Naive thymus-derived CD8-positive, alpha-beta T cell (primary cell): ENCODE data around the gene PDE6H. TPM values are rescaled to one million over a fixed set of nuclear protein-coding genes. Genes with fewer than 3 reads are reported as not detected.

ENCODE experiments used
- ATAC-seq, 2 donors: fragments of 150-1000 bp; cut with Tn5 transposase in 1 of 2; sonication (Bioruptor Pico), chemical (Tn5 transposase) in 1 of 2; 1 replicate in 1 of 2; 2 replicates in 1 of 2; pipeline ENCODE4 v1.10.0; 2021; ENCODE audit warnings: mild to moderate bottlenecking in 2 of 2, moderate library complexity in 2 of 2
- POLR2A ChIA-PET: fragments of 350-600 bp; sonication (Branson Sonifier 250); formaldehyde crosslinking; loops from one replicate; lab custom pipeline; 2021; ENCODE audit warnings: antibody characterized with exemption; lab: Charles Lee
- DNase-seq, 10 donors: peaks; one replicate each; pipeline versions ENCODE4 v3.0.0 to v3.0.0-alpha.2; 2020 to 2022
- H3K27ac Mint-ChIP-seq, 10 donors: one replicate each; pipeline ENCODE4 v1.8.0; 2020 to 2022; ENCODE audit warnings: mild to moderate bottlenecking in 10 of 10, mixed read lengths in 10 of 10, moderate library complexity in 4 of 10, inconsistent platforms in 1 of 10
- H3K27me3 Mint-ChIP-seq, 5 donors: one replicate each; pipeline ENCODE4 v1.8.0; 2021 to 2022; ENCODE audit warnings: mixed read lengths in 5 of 5
- H3K36me3 Mint-ChIP-seq, 3 donors: one replicate each; pipeline ENCODE4 v1.8.0; 2020 to 2022; ENCODE audit warnings: mixed read lengths in 3 of 3, mild to moderate bottlenecking in 2 of 3, inconsistent platforms in 1 of 3
- H3K4me1 Mint-ChIP-seq, 4 donors: one replicate each; pipeline ENCODE4 v1.8.0; 2021 to 2022; ENCODE audit warnings: mixed read lengths in 4 of 4
- H3K4me3 Mint-ChIP-seq, 10 donors: one replicate each; pipeline ENCODE4 v1.8.0; 2020 to 2022; ENCODE audit warnings: mild to moderate bottlenecking in 10 of 10, mixed read lengths in 10 of 10, moderate library complexity in 6 of 10, inconsistent platforms in 1 of 10
- H3K9me3 Mint-ChIP-seq, 9 donors: one replicate each; pipeline ENCODE4 v1.8.0; 2020 to 2022; ENCODE audit warnings: mixed read lengths in 9 of 9, mild to moderate bottlenecking in 3 of 9, inconsistent platforms in 1 of 9, moderate library complexity in 1 of 9
- polyA plus RNA-seq, 3 donors: library from polyadenylated mRNA; unstranded; fragments of 300-500 nt; fragmentation: Illumina TruSeq; gene quantifications; one replicate each; pipeline ENCODE4 v1.2.3, GENCODE V29; 2021
- total RNA-seq, 8 experiments: library from RNA in 2 of 8; stranded (reverse) in 2 of 8; gene quantifications; one replicate each; pipeline ENCODE4 v1.2.3 and lab custom pipeline; 2021 to 2026

PDE6H gene
- total and polyA plus RNA-seq, 5 experiments from 2014 or later: not detected

- POLR2A ChIA-PET: interaction anchor here (1.0 to 4.7 kb wide), 9 partner anchors 11 to 59 kb away, joined by 3 to 30 read pairs (median 6); partner anchors contain the start of gene ARHGDIB
- no peak for DNase-seq
- peaks cover 5 to 90% (median 52%) of the 10 kb centered on the region in 3 donors for H3K36me3 Mint-ChIP-seq
- no peak for ATAC-seq
- peak overlapping the region; percentile 88 to 96 (median 91) for H3K27ac Mint-ChIP-seq
- H3K27me3 Mint-ChIP-seq: no peaks in the 10 kb centered on the region
- H3K4me1 Mint-ChIP-seq: peaks cover 28 to 81% (median 68%) of the 10 kb centered on the region in 4 donors
- H3K4me3 Mint-ChIP-seq: peak overlapping the region in 2 of 10 donors; percentile 18 to 65
- H3K9me3 Mint-ChIP-seq: peaks cover 0 to 3% (median 0%) of the 10 kb centered on the region in 9 donors
Observed at GRCh38 chr12:14937014-14937413, 35.8 kb upstream of the PDE6H start.

- no peaks in the 10 kb centered on the region for H3K27me3 Mint-ChIP-seq
- peak; percentile 39 to 42 for ATAC-seq
- H3K9me3 Mint-ChIP-seq: peaks cover 0 to 3% (median 0%) of the 10 kb centered on the region in 9 donors
- peak overlapping the region; percentile 89 to 96 (median 92) for H3K27ac Mint-ChIP-seq
- POLR2A ChIA-PET: interaction anchor here (0.9 to 4.7 kb wide), 11 partner anchors 10 to 58 kb away, joined by 3 to 30 read pairs (median 5); partner anchors contain the start of gene ARHGDIB
- peaks cover 28 to 81% (median 68%) of the 10 kb centered on the region in 4 donors for H3K4me1 Mint-ChIP-seq
- H3K36me3 Mint-ChIP-seq: peaks cover 10 to 90% (median 51%) of the 10 kb centered on the region in 3 donors
- peak in 1 of 10 donors; percentile 15 for DNase-seq
- H3K4me3 Mint-ChIP-seq: peak overlapping the region in 5 of 10 donors; percentile 14 to 65 (median 47)
Observed at GRCh38 chr12:14937689-14938088, 35.2 kb upstream of the PDE6H start.

- H3K4me1 Mint-ChIP-seq: peaks cover 28 to 77% (median 65%) of the 10 kb centered on the region in 4 donors
- no peak for ATAC-seq
- POLR2A ChIA-PET: interaction anchor here (0.9 to 4.7 kb wide), 9 partner anchors 10 to 57 kb away, joined by 3 to 30 read pairs (median 6); partner anchors contain the start of gene ARHGDIB
- H3K36me3 Mint-ChIP-seq: peaks cover 10 to 89% (median 47%) of the 10 kb centered on the region in 3 donors
- peak within 1 kb of the TSS; percentile 89 to 96 (median 92) for H3K27ac Mint-ChIP-seq
- peak within 1 kb of the TSS in 6 of 10 donors; percentile 14 to 65 (median 45) for H3K4me3 Mint-ChIP-seq
- peaks cover 0 to 3% (median 0%) of the 10 kb centered on the region in 9 donors for H3K9me3 Mint-ChIP-seq
- DNase-seq: no peak
- H3K27me3 Mint-ChIP-seq: no peaks in the 10 kb centered on the region
Observed at GRCh38 chr12:14938301-14938700, 34.5 kb upstream of the PDE6H start, which contains the start of gene ERP27. TSS of gene ERP27 (minus strand) at chr12:14938537. CDS start at chr12:14938508, 29 bp downstream.

GRCh38 chr12:14941369-14941768 is 31.5 kb upstream of the PDE6H start:
- no peaks in the 10 kb centered on the region for H3K27me3 Mint-ChIP-seq
- peaks cover 34 to 85% (median 69%) of the 10 kb centered on the region in 4 donors for H3K4me1 Mint-ChIP-seq
- peak in 1 of 2 donors; percentile 13 for ATAC-seq
- peaks cover 23 to 91% (median 60%) of the 10 kb centered on the region in 3 donors for H3K36me3 Mint-ChIP-seq
- H3K4me3 Mint-ChIP-seq: no peak overlapping the region
- DNase-seq: no peak
- H3K9me3 Mint-ChIP-seq: peaks cover 0 to 3% (median 0%) of the 10 kb centered on the region in 9 donors
- peak overlapping the region in 7 of 10 donors; percentile 30 to 92 (median 83) for H3K27ac Mint-ChIP-seq
- POLR2A ChIA-PET: interaction anchor here (0.7 to 1.9 kb wide), 6 partner anchors 13 to 22 kb away, joined by 3 to 7 read pairs (median 3); partner anchors contain the start of gene ARHGDIB

GRCh38 chr12:14942196-14942931 is 30.5 kb upstream of the PDE6H start:
- POLR2A ChIA-PET: interaction anchor here (0.8 to 1.9 kb wide), 4 partner anchors 12 to 42 kb away, joined by 3 to 7 read pairs (median 4); partner anchors contain the start of gene ARHGDIB
- ATAC-seq: no peak
- Mint-ChIP-seq H3K4me1 (peaks cover 34 to 85% (median 69%) of the 10 kb centered on the region in 4 donors), H3K36me3 (peaks cover 33 to 91% (median 63%) of the 10 kb centered on the region in 3 donors), H3K27ac (peak overlapping the region; percentile 31 to 92 (median 73)), H3K27me3 (no peaks in the 10 kb centered on the region), H3K4me3 (no peak overlapping the region), H3K9me3 (peaks cover 0 to 3% (median 0%) of the 10 kb centered on the region in 9 donors)
- DNase-seq: no peak

GRCh38 chr12:14946162-14946561 is 26.7 kb upstream of the PDE6H start:
- Mint-ChIP-seq H3K4me1 (peaks cover 35 to 83% (median 73%) of the 10 kb centered on the region in 4 donors), H3K4me3 (peak overlapping the region; percentile 9 to 97 (median 72)), H3K36me3 (peaks cover 55 to 95% (median 67%) of the 10 kb centered on the region in 3 donors)

GRCh38 chr12:14946861-14947260 is 26.0 kb upstream of the PDE6H start:
- H3K4me1 Mint-ChIP-seq: peaks cover 39 to 87% (median 79%) of the 10 kb centered on the region in 4 donors
- no peaks in the 10 kb centered on the region for H3K9me3 Mint-ChIP-seq
- H3K36me3 Mint-ChIP-seq: peaks cover 52 to 94% (median 70%) of the 10 kb centered on the region in 3 donors
- H3K4me3 Mint-ChIP-seq: peak overlapping the region in 9 of 10 donors; percentile 71 to 100 (median 90)
- H3K27me3 Mint-ChIP-seq: no peaks in the 10 kb centered on the region
- H3K27ac Mint-ChIP-seq: peak overlapping the region; percentile 93 to 100 (median 95)
- POLR2A ChIA-PET: interaction anchor here (0.6 to 5.6 kb wide), 8 partner anchors 7 to 175 kb away, joined by 3 to 80 read pairs (median 8); partner anchors contain the start of genes ARHGDIB and ERP27
- DNase-seq (no peak), ATAC-seq (no peak)

More at GRCh38 chr12:14946162-14946561, 26.7 kb upstream of the PDE6H start:
- peak overlapping the region; percentile 93 to 100 (median 95) for H3K27ac Mint-ChIP-seq
- no peak for DNase-seq
- H3K9me3 Mint-ChIP-seq: no peaks in the 10 kb centered on the region
- H3K27me3 Mint-ChIP-seq: no peaks in the 10 kb centered on the region
- ATAC-seq: no peak
- POLR2A ChIA-PET: interaction anchor here (0.7 to 5.6 kb wide), 6 partner anchors 10 to 174 kb away, joined by 3 to 80 read pairs (median 6); partner anchors contain the start of gene ARHGDIB

GRCh38 chr12:14948672-14949071 is 24.2 kb upstream of the PDE6H start:
- H3K9me3 Mint-ChIP-seq: no peaks in the 10 kb centered on the region

GRCh38 chr12:14949631-14950030 is 23.2 kb upstream of the PDE6H start:
- Mint-ChIP-seq H3K36me3 (peaks cover 42 to 91% (median 57%) of the 10 kb centered on the region in 3 donors), H3K27ac (peak overlapping the region; percentile 95 to 100 (median 98)), H3K4me3 (peak overlapping the region; percentile 23 to 100 (median 91)), H3K27me3 (no peaks in the 10 kb centered on the region), H3K9me3 (no peaks in the 10 kb centered on the region), H3K4me1 (peaks cover 54 to 100% (median 96%) of the 10 kb centered on the region in 4 donors)
- POLR2A ChIA-PET: interaction anchor here (0.8 to 5.6 kb wide), 4 partner anchors 7 to 46 kb away, joined by 3 to 80 read pairs (median 14); partner anchors contain the start of gene ARHGDIB
- DNase-seq (peak in 1 of 10 donors; percentile 23), ATAC-seq (no peak)

More at GRCh38 chr12:14948672-14949071, 24.2 kb upstream of the PDE6H start:
- peak; percentile 74 to 83 for ATAC-seq
- Mint-ChIP-seq H3K4me1 (peaks cover 47 to 94% (median 90%) of the 10 kb centered on the region in 4 donors), H3K4me3 (peak overlapping the region; percentile 74 to 100 (median 91)), H3K36me3 (peaks cover 45 to 88% (median 57%) of the 10 kb centered on the region in 3 donors), H3K27me3 (no peaks in the 10 kb centered on the region), H3K27ac (peak overlapping the region; percentile 95 to 100 (median 98))
- POLR2A ChIA-PET: interaction anchor here (0.6 to 5.6 kb wide), 12 partner anchors 8 to 179 kb away, joined by 3 to 80 read pairs (median 5); partner anchors contain the start of genes ARHGDIB and ERP27
- peak in 9 of 10 donors; percentile 44 to 85 (median 71) for DNase-seq

- H3K27ac Mint-ChIP-seq: peak overlapping the region; percentile 95 to 100 (median 98)
- no peak for ATAC-seq
Observed at GRCh38 chr12:14950421-14950820, 22.4 kb upstream of the PDE6H start.

GRCh38 chr12:14950982-14951746 is 21.7 kb upstream of the PDE6H start:
- Mint-ChIP-seq H3K36me3 (peaks cover 34 to 82% (median 49%) of the 10 kb centered on the region in 3 donors), H3K4me1 (peaks cover 50 to 97% (median 89%) of the 10 kb centered on the region in 4 donors), H3K27me3 (no peaks in the 10 kb centered on the region), H3K9me3 (no peaks in the 10 kb centered on the region), H3K4me3 (peak overlapping the region; percentile 74 to 100 (median 92)), H3K27ac (peak overlapping the region; percentile 95 to 100 (median 98))
- no peak for ATAC-seq
- POLR2A ChIA-PET: interaction anchor here (0.8 to 3.7 kb wide), 7 partner anchors 9 to 564 kb away, joined by 3 to 18 read pairs (median 4); partner anchors contain the start of gene ERP27
- peak in 1 of 10 donors; percentile 18 for DNase-seq

More at GRCh38 chr12:14950421-14950820, 22.4 kb upstream of the PDE6H start:
- H3K9me3 Mint-ChIP-seq: no peaks in the 10 kb centered on the region
- H3K4me1 Mint-ChIP-seq: peaks cover 50 to 97% (median 92%) of the 10 kb centered on the region in 4 donors
- H3K27me3 Mint-ChIP-seq: no peaks in the 10 kb centered on the region
- POLR2A ChIA-PET: interaction anchor here (0.7 to 2.0 kb wide), 4 partner anchors 9 to 29 kb away, joined by 3 to 13 read pairs (median 6); no protein-coding TSS in a partner anchor
- H3K36me3 Mint-ChIP-seq: peaks cover 37 to 84% (median 49%) of the 10 kb centered on the region in 3 donors
- H3K4me3 Mint-ChIP-seq: peak overlapping the region; percentile 74 to 100 (median 91)
- DNase-seq: no peak
